MM.1S (cell line): ENCODE data around the gene GRM1.

Experiments used
- DNase-seq: peaks from one replicate; pipeline ENCODE4 v3.0.0-alpha.2; 2015
- H2AFZ ChIP-seq: fragments of 300-600 bp; sonication (generic); 2 replicates; pipeline ENCODE4 v1.6.0; 2016; ENCODE audit warnings: antibody characterized with exemption, low read length
- H3F3A ChIP-seq: fragments of 300-600 bp; sonication (generic); 2 replicates; pipeline ENCODE4 v1.6.1; 2016; ENCODE audit warnings: mild to moderate bottlenecking, antibody characterized with exemption, low read length, moderate library complexity, mixed read lengths; ENCODE audit not compliant: insufficient read depth
- H3K27ac ChIP-seq: fragments of 300-600 bp; sonication (generic); 2 replicates; pipeline ENCODE4 v1.5.1; 2016; ENCODE audit warnings: mild to moderate bottlenecking, low read length
- H3K27me3 ChIP-seq: fragments of 300-600 bp; sonication (generic); replicated peaks from 2 replicates; pipeline ENCODE4 v1.6.0; 2016; ENCODE audit warnings: low read length; ENCODE audit not compliant: insufficient read depth
- H3K36me3 ChIP-seq: fragments of 300-600 bp; sonication (generic); replicated peaks from 2 replicates; pipeline ENCODE4 v1.6.1; 2016; ENCODE audit warnings: mild to moderate bottlenecking, low read length, mixed read lengths; ENCODE audit not compliant: insufficient read depth
- H3K4me1 ChIP-seq: fragments of 300-600 bp; sonication (generic); 2 replicates; pipeline ENCODE4 v1.6.1; 2016; ENCODE audit warnings: low read length, mixed read lengths
- H3K4me2 ChIP-seq: fragments of 300-600 bp; sonication (generic); 2 replicates; pipeline ENCODE4 v1.6.0; 2016; ENCODE audit warnings: low read depth, low read length
- H3K4me3 ChIP-seq: fragments of 300-600 bp; sonication (generic); 2 replicates; pipeline ENCODE4 v1.5.1; 2016; ENCODE audit warnings: low read length, mixed read lengths
- H3K79me2 ChIP-seq: fragments of 300-600 bp; sonication (generic); 2 replicates; pipeline ENCODE4 v1.6.1; 2016; ENCODE audit warnings: mixed run types, low read length, mixed read lengths
- H3K9ac ChIP-seq: fragments of 300-600 bp; sonication (generic); 2 replicates; pipeline ENCODE4 v1.6.1; 2016; ENCODE audit warnings: low read length, mixed read lengths
- H3K9me2 ChIP-seq: fragments of 300-600 bp; sonication (generic); replicated peaks from 2 replicates; pipeline ENCODE4 v1.6.1; 2016; ENCODE audit warnings: mild to moderate bottlenecking, low read length, mixed read lengths; ENCODE audit not compliant: insufficient read depth
- H3K9me3 ChIP-seq: fragments of 300-600 bp; sonication (generic); replicated peaks from 2 replicates; pipeline ENCODE4 v1.6.1; 2016; ENCODE audit warnings: mild to moderate bottlenecking, low read length, mixed read lengths; ENCODE audit not compliant: insufficient read depth
- H4K20me1 ChIP-seq: fragments of 300-600 bp; sonication (generic); 2 replicates; pipeline ENCODE4 v1.6.1; 2016; ENCODE audit warnings: mild to moderate bottlenecking, low read length, moderate library complexity, mixed read lengths; ENCODE audit not compliant: insufficient read depth
- CTCF ChIP-seq: fragments of 300-600 bp; sonication (generic); IDR thresholded peaks from 2 replicates; pipeline ENCODE4 v1.5.1; 2016; ENCODE audit warnings: antibody characterized with exemption, low read length, mixed read lengths
- EZH2 ChIP-seq: fragments of 300-600 bp; sonication (generic); optimal IDR thresholded peaks from 2 replicates; pipeline ENCODE3; 2017; ENCODE audit warnings: low read depth, mild to moderate bottlenecking, antibody characterized with exemption, low read length, mixed read lengths
- EZH2phosphoT487 ChIP-seq: fragments of 300-600 bp; sonication (generic); IDR thresholded peaks from 2 replicates; pipeline ENCODE4 v1.6.1; 2018; ENCODE audit warnings: antibody characterized with exemption, low read length

The GRM1 gene

GRCh38 chr6:146253691-146254090 is 224.8 kb downstream of the GRM1 start:
- Histone ChIP-seq H2AFZ (no peak overlapping the region), H3K4me1 (no peaks in the 10 kb centered on the region), H3K4me3 (no peak overlapping the region), H3K79me2 (no peaks in the 10 kb centered on the region), H3K9me3 (no peaks in the 10 kb centered on the region), H3K36me3 (no peaks in the 10 kb centered on the region), H3K4me2 (no peak overlapping the region), H3K27me3 (no peaks in the 10 kb centered on the region), H3K9me2 (no peaks in the 10 kb centered on the region), H3K9ac (no peak overlapping the region), H4K20me1 (no peaks in the 10 kb centered on the region), H3K27ac (no peak overlapping the region), H3F3A (no peaks in the 10 kb centered on the region)
- DNase-seq: no peak
- TF ChIP-seq CTCF: no peak
- TF ChIP-seq EZH2: no peak
- no peak for TF ChIP-seq EZH2phosphoT487

GRCh38 chr6:146258206-146258605 is 229.3 kb downstream of the GRM1 start:
- no peak for TF ChIP-seq EZH2
- no peak for TF ChIP-seq CTCF
- no peak for TF ChIP-seq EZH2phosphoT487
- no peaks in the 10 kb centered on the region for H3K4me1 ChIP-seq
- no peak overlapping the region for H3K4me3 ChIP-seq
- no peak overlapping the region for H3K27ac ChIP-seq
- no peak overlapping the region for H3K9ac ChIP-seq
- no peak for DNase-seq
- H3K9me2 ChIP-seq: no peaks in the 10 kb centered on the region
- no peaks in the 10 kb centered on the region for H3K9me3 ChIP-seq
- no peaks in the 10 kb centered on the region for H3K36me3 ChIP-seq
- no peak overlapping the region for H3K4me2 ChIP-seq
- H3F3A ChIP-seq: no peaks in the 10 kb centered on the region
- no peaks in the 10 kb centered on the region for H3K79me2 ChIP-seq
- no peaks in the 10 kb centered on the region for H4K20me1 ChIP-seq
- H3K27me3 ChIP-seq: no peaks in the 10 kb centered on the region
- no peak overlapping the region for H2AFZ ChIP-seq

GRCh38 chr6:146260886-146261285 is 232.0 kb downstream of the GRM1 start:
- no peaks in the 10 kb centered on the region for H4K20me1 ChIP-seq
- no peaks in the 10 kb centered on the region for H3K9me3 ChIP-seq
- no peaks in the 10 kb centered on the region for H3K27me3 ChIP-seq
- TF ChIP-seq EZH2phosphoT487: no peak
- TF ChIP-seq CTCF: no peak
- TF ChIP-seq EZH2: no peak
- no peak for DNase-seq
- H3K27ac ChIP-seq: no peak overlapping the region
- H3K9me2 ChIP-seq: no peaks in the 10 kb centered on the region
- no peak overlapping the region for H3K4me3 ChIP-seq
- no peak overlapping the region for H3K4me2 ChIP-seq
- H3K9ac ChIP-seq: no peak overlapping the region
- no peak overlapping the region for H2AFZ ChIP-seq
- H3K79me2 ChIP-seq: no peaks in the 10 kb centered on the region
- H3F3A ChIP-seq: no peaks in the 10 kb centered on the region
- no peaks in the 10 kb centered on the region for H3K4me1 ChIP-seq
- H3K36me3 ChIP-seq: no peaks in the 10 kb centered on the region
